DND-41 (cell line): ENCODE results near the gene SANBR.

Source experiments
- EZH2 ChIP-seq: IDR thresholded peaks from 3 replicates; pipeline ENCODE4 v1.6.1; 2012; ENCODE audit warnings: borderline replicate concordance, low read depth, mild to moderate bottlenecking, moderate library complexity, low read length, inconsistent platforms; ENCODE audit not compliant: severe bottlenecking
- TF ChIP-seq, protein P1 (sequence below): IDR thresholded peaks from 2 replicates; pipeline ENCODE4 v1.5.1; 2012; ENCODE audit warnings: borderline replicate concordance, low read length, moderate library complexity, mild to moderate bottlenecking; ENCODE audit not compliant: poor library complexity, severe bottlenecking; ENCODE audit errors: extremely low read depth

DNA sequence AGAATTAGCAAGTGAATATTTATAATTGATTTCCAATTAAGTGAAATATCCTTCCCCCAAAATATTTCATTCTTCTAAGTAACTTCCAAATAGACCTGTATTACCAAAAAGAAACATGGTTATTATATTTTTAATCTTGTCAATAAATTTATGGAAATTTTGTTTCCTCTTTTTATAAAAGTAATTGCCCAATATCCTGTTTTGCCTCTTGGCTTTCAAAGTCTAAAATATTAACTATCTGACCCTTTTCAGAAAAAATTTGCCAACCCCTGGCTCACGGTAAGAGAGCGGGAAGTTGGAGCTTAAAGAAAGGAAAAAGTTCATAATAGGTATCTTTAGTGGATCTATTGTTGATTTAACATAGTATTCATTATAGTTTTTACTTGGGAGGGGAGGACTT lies 20.4 kb upstream of the SANBR start:
- TF ChIP-seq, protein P1, sequence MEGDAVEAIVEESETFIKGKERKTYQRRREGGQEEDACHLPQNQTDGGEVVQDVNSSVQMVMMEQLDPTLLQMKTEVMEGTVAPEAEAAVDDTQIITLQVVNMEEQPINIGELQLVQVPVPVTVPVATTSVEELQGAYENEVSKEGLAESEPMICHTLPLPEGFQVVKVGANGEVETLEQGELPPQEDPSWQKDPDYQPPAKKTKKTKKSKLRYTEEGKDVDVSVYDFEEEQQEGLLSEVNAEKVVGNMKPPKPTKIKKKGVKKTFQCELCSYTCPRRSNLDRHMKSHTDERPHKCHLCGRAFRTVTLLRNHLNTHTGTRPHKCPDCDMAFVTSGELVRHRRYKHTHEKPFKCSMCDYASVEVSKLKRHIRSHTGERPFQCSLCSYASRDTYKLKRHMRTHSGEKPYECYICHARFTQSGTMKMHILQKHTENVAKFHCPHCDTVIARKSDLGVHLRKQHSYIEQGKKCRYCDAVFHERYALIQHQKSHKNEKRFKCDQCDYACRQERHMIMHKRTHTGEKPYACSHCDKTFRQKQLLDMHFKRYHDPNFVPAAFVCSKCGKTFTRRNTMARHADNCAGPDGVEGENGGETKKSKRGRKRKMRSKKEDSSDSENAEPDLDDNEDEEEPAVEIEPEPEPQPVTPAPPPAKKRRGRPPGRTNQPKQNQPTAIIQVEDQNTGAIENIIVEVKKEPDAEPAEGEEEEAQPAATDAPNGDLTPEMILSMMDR, result no peak
- TF ChIP-seq EZH2, result no peak
